ENCODE data around the gene RAB6B. TPM values are rescaled to one million over a fixed set of nuclear protein-coding genes. Genes with fewer than 3 reads are reported as not detected.

The RAB6B gene
- total RNA-seq, 1 experiment from 2014 or later = 14.1 TPM

DNA sequence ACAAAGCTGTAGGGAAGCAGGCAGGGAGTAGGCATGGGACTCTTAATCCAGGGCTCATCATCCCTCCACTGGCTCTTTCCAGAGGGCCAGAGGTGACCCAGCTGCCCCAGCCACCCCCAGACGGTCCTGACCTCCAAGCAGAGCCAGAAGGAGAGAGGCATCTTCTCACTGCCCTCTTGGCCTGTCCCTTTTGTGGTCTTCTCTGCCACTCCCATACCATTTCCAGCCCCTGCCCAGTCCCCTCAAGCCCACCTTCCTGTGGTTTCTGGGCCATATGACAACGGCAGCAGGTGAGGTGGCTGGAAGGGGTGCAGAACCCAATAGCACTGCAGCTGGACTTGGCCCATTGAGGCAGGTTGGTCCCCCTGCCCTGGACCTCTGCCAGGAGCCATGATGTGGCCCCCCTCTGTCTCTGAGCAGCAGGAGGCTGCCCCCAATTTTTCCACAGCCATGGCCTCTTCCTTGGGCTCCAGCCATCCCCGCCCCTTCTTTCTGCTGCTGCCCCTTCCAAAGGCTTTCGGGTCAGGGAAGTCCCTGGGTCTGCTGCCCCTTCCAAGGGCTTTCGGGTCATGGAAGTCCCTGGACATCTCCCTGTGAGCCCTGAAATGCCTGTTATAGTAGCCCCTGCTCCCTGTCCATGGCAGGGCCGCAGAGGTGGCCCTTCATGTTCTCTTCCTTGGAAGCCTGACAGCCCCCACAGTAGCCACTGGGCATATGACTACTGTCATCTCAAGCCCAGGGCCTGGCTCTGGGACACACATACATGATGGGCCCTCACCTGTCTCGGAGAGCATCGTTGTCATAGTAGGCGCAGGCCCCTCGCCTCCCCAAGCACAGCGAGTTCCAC, 39.5 kb upstream of the RAB6B start:
- no peaks in the 10 kb centered on the region for H3K4me1 ChIP-seq (ENCODE audit: control insufficient read depth in 1 of 2, insufficient read depth in 2 of 2, low read length in 2 of 2)
- no peak overlapping the region for H3K4me3 ChIP-seq (replicated peaks in 1 of 2; ENCODE audit: low read depth in 1 of 2, low read length in 2 of 2)
- H3K27ac ChIP-seq (ENCODE audit: low read depth, low read length) = no peak overlapping the region
- no peak for ATAC-seq
- H2AFZ ChIP-seq (ENCODE audit: low read depth, low read length, poor library complexity, severe bottlenecking) = no peak overlapping the region
- intact Hi-C loops (cut with micrococcal nuclease) = loop anchor here (5.0 kb wide), 1 partner anchor 537 kb away; no protein-coding TSS in a partner anchor
- H3K27me3 ChIP-seq (ENCODE audit: insufficient read depth, low read length) = peaks cover 31% of the 10 kb centered on the region
- no peaks in the 10 kb centered on the region for H3K79me2 ChIP-seq (ENCODE audit: insufficient read depth, low read length)
- TF ChIP-seq, protein P1, sequence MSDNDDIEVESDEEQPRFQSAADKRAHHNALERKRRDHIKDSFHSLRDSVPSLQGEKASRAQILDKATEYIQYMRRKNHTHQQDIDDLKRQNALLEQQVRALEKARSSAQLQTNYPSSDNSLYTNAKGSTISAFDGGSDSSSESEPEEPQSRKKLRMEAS (IDR thresholded peaks at IDR 0.05) = no peak
- TF ChIP-seq ELF1 (IDR thresholded peaks at IDR 0.05; ENCODE audit: borderline replicate concordance, low read depth) (no peak), YY1 (IDR thresholded peaks at IDR 0.05; ENCODE audit: extremely low read depth, insufficient replicate concordance, low read depth, low read length) (no peak), SIN3A (IDR thresholded peaks at IDR 0.05; ENCODE audit: low read depth) (no peak), ZFX (IDR thresholded peaks at IDR 0.05) (no peak), SRF (IDR thresholded peaks at IDR 0.05; ENCODE audit: low read depth) (no peak)
- TF ChIP-seq, protein P2, sequence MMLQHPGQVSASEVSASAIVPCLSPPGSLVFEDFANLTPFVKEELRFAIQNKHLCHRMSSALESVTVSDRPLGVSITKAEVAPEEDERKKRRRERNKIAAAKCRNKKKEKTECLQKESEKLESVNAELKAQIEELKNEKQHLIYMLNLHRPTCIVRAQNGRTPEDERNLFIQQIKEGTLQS (IDR thresholded peaks at IDR 0.05) = no peak
- no peaks in the 10 kb centered on the region for H4K20me1 ChIP-seq (ENCODE audit: insufficient read depth)
- H3K36me3 ChIP-seq (ENCODE audit: control insufficient read depth in 1 of 2, insufficient read depth in 2 of 2, low read length in 2 of 2) = no peaks in the 10 kb centered on the region
- no peak for DNase-seq (ENCODE audit: low read depth, low spot score)
- H3K9me3 ChIP-seq (ENCODE audit: control insufficient read depth in 1 of 2, insufficient read depth in 1 of 2, low read depth in 1 of 2, low read length in 2 of 2) = no peaks in the 10 kb centered on the region
- H3K4me2 ChIP-seq (ENCODE audit: low read length) = no peak overlapping the region
- BruUV-seq (replicated peaks) = no TSS peak
- H3K9me2 ChIP-seq (ENCODE audit: insufficient read depth) = no peaks in the 10 kb centered on the region
- H3K9ac ChIP-seq (ENCODE audit: low read length) = no peak overlapping the region
- ChIA-PET CTCF (no interaction called here), POLR2A (no interaction called here), RAD21 (ENCODE audit: low non-redundant PET in 1 of 2, low total read pairs in 2 of 2, uncharacterized antibody in 2 of 2, unreplicated experiment in 2 of 2) (interaction anchor here in 1 of 2 experiments (0.6 kb wide), 1 partner anchor 327 kb away, joined by 3 read pairs; no protein-coding TSS in a partner anchor)

All from HCT116 (cell line).